ENCODE data around the gene RGS9BP. TPM values are rescaled to one million over a fixed set of nuclear protein-coding genes. Genes with fewer than 3 reads are reported as not detected.

Gene RGS9BP, protein sequence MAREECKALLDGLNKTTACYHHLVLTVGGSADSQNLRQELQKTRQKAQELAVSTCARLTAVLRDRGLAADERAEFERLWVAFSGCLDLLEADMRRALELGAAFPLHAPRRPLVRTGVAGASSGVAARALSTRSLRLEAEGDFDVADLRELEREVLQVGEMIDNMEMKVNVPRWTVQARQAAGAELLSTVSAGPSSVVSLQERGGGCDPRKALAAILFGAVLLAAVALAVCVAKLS
- 0.22 and 0.25 TPM in 2 replicates for total RNA-seq (2012; rRNA removed)

DNA sequence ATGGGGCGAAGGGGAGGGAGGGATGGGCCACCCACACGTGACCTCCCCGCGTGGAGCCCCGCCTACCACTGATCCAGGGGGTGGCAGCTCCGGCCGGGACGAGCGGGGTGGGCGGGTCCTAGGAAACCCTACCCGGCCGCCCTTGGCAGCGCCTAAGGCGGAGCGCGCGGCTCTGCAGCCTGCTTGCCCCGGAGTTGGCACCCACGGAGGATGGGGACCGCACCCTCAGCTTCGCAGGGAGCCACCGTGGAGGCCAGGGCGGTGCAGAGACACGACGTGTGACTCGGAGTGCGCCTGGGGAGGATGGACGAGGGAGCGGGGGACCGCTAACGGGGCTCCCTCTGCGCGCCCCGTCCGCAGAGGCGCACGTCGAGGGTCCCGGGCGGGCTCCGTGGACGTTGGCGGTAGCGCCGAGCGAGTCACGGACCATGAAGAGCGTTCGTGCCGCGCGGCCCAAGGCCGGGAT lies at the start of gene RGS9BP:
RGS9BP (plus strand) TSS at position 129 of the 466 bp plus-strand sequence. CDS start 416 bp downstream, outside the sequence.
- Histone ChIP-seq H3K4me2 (ENCODE audit: low read length) (peak within 1 kb of the TSS; percentile 100), H3K4me1 (ENCODE audit: control insufficient read depth, insufficient read depth, low read length) (peaks cover 24% of the 10 kb centered on the region), H3K36me3 (ENCODE audit: insufficient read depth, low read length) (no peaks in the 10 kb centered on the region), H3K9me3 (replicated peaks; ENCODE audit: low read length) (no peaks in the 10 kb centered on the region), H3K4me3 (ENCODE audit: low read length) (peak within 1 kb of the TSS; percentile 88), H3K27me3 (ENCODE audit: control insufficient read depth, insufficient read depth, low read length) (peaks cover 23% of the 10 kb centered on the region), H3K9ac (ENCODE audit: low read depth, low read length) (peak within 1 kb of the TSS; percentile 83)

DNA sequence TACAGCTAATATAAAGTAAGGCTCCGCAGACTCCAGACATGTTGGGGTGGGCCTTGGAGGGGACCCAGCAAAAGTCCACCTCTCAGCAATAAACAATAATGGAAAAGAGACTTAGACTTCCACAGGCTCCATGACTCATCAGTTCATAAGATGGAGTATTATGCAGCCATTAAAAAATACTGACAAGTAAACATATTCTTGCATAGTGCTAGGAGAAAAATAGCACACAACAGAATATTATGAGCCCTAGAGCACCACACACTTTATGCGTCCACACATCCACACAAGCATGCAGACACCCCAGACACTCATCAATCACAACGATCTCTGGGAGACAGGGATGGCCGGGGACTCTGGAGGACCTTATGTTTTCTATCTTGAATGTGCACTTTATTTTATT lies 48.7 kb upstream of the RGS9BP start:
- no peak overlapping the region for H3K9ac ChIP-seq (ENCODE audit: low read depth, low read length)
- no peaks in the 10 kb centered on the region for H3K27me3 ChIP-seq (ENCODE audit: control insufficient read depth, insufficient read depth, low read length)
- H3K4me3 ChIP-seq (ENCODE audit: low read length): no peak overlapping the region
- H3K4me2 ChIP-seq (ENCODE audit: low read length): no peak overlapping the region
- peaks cover 49% of the 10 kb centered on the region for H3K36me3 ChIP-seq (ENCODE audit: insufficient read depth, low read length)
- H3K4me1 ChIP-seq (ENCODE audit: control insufficient read depth, insufficient read depth, low read length): no peaks in the 10 kb centered on the region
- no peaks in the 10 kb centered on the region for H3K9me3 ChIP-seq (replicated peaks; ENCODE audit: low read length)

DNA sequence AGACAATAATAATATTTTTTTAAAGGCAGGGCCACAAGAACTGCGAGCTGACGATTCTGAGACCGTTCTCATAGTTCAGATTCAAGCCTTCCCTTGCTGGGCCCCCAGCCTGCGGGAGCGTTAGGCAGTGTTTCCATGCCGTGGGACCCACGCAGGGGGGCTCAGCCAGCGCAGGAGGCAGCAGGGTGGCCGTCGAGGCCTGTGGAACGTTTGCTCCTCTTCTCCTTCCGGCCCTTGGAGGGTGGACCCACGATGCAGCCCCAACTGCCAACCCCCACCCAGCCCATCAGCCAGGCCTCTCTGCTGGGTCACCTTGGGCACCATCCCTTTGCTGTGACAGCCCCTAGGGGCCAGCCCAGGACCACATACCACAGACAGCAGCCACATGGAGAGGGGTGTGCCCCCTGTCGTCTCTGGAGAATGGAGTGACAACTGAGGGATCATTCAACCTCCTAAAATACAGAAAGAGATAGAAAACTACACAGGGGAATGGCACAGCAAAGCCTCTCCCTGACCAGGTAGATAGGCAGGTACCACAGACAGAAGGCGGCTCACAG lies 47.9 kb upstream of the RGS9BP start:
- H3K4me3 ChIP-seq (ENCODE audit: low read length): no peak overlapping the region
- no peaks in the 10 kb centered on the region for H3K9me3 ChIP-seq (replicated peaks; ENCODE audit: low read length)
- no peaks in the 10 kb centered on the region for H3K27me3 ChIP-seq (ENCODE audit: control insufficient read depth, insufficient read depth, low read length)
- H3K9ac ChIP-seq (ENCODE audit: low read depth, low read length): no peak overlapping the region
- H3K4me1 ChIP-seq (ENCODE audit: control insufficient read depth, insufficient read depth, low read length): no peaks in the 10 kb centered on the region
- H3K4me2 ChIP-seq (ENCODE audit: low read length): no peak overlapping the region
- H3K36me3 ChIP-seq (ENCODE audit: insufficient read depth, low read length): peaks cover 44% of the 10 kb centered on the region

DNA sequence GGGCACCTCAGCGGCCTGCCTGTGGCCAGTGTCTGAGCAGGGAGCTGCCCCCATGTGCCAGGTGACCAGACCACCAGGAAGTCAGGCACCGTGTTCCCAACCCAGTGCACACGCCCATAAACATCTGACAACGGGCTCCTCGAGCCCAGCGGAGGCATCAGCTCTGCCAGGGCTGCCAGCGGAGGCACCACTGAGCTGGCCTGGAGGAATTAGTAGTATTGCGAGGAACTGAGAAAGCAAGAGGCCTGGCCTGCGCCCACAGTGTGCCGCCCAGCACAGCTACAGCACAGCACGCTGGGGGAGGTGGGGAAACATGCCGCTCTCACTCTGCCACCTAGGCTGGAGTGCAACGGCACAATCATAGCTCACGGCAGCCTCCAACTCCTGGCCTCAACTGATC lies 45.3 kb upstream of the RGS9BP start:
- Histone ChIP-seq H3K4me3 (ENCODE audit: low read length) (no peak overlapping the region), H3K27me3 (ENCODE audit: control insufficient read depth, insufficient read depth, low read length) (no peaks in the 10 kb centered on the region), H3K9ac (ENCODE audit: low read depth, low read length) (no peak overlapping the region), H3K4me1 (ENCODE audit: control insufficient read depth, insufficient read depth, low read length) (no peaks in the 10 kb centered on the region), H3K4me2 (ENCODE audit: low read length) (no peak overlapping the region), H3K9me3 (replicated peaks; ENCODE audit: low read length) (no peaks in the 10 kb centered on the region), H3K36me3 (ENCODE audit: insufficient read depth, low read length) (peaks cover 39% of the 10 kb centered on the region)

DNA sequence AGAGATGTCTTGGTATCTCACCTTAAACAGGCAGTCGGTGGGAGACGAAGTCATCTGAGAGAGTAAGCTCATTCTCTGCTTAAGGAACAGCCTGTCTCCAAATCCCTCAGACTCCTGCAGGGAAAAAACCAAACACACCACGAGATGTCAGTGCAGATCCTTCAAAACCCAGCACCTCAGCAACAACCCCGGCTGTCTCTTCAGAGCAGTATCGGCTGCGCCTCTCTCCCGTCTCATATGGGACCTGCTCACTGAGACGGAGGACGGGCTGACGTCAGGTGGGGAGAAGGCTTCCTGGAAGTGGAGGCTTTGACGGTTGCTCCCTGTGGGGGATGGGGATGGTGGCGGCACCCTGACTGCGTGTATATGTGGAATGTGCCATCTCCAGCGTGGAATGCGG lies 44.3 kb upstream of the RGS9BP start:
- Histone ChIP-seq H3K4me3 (ENCODE audit: low read length) (no peak overlapping the region), H3K4me2 (ENCODE audit: low read length) (no peak overlapping the region), H3K27me3 (ENCODE audit: control insufficient read depth, insufficient read depth, low read length) (no peaks in the 10 kb centered on the region), H3K9ac (ENCODE audit: low read depth, low read length) (no peak overlapping the region), H3K36me3 (ENCODE audit: insufficient read depth, low read length) (peaks cover 39% of the 10 kb centered on the region), H3K9me3 (replicated peaks; ENCODE audit: low read length) (no peaks in the 10 kb centered on the region), H3K4me1 (ENCODE audit: control insufficient read depth, insufficient read depth, low read length) (no peaks in the 10 kb centered on the region)

DNA sequence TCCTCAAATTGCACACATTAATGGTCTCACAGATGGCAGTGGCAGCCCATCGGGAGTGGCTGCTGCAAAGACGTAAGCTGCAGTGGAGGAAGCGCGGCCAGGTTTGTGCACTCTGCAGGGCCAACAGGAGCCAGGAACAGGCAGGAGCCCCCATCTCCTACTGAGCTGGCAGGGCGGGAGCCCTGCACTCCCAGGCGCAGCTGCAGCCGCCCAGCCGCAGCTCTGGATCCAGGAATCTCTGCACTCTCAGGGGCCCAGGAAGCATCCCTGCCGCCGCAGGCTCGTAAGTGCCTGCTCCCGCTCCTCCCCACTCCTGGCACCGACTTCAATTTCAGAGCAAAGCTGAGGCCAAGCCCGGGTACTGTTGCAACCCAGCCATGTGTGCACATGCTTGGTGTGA lies 38.2 kb upstream of the RGS9BP start:
- no peak overlapping the region for H3K4me2 ChIP-seq (ENCODE audit: low read length)
- H3K4me1 ChIP-seq (ENCODE audit: control insufficient read depth, insufficient read depth, low read length): no peaks in the 10 kb centered on the region
- no peak overlapping the region for H3K9ac ChIP-seq (ENCODE audit: low read depth, low read length)
- H3K4me3 ChIP-seq (ENCODE audit: low read length): no peak overlapping the region
- H3K9me3 ChIP-seq (replicated peaks; ENCODE audit: low read length): no peaks in the 10 kb centered on the region
- no peaks in the 10 kb centered on the region for H3K27me3 ChIP-seq (ENCODE audit: control insufficient read depth, insufficient read depth, low read length)
- peaks cover 52% of the 10 kb centered on the region for H3K36me3 ChIP-seq (ENCODE audit: insufficient read depth, low read length)

DNA sequence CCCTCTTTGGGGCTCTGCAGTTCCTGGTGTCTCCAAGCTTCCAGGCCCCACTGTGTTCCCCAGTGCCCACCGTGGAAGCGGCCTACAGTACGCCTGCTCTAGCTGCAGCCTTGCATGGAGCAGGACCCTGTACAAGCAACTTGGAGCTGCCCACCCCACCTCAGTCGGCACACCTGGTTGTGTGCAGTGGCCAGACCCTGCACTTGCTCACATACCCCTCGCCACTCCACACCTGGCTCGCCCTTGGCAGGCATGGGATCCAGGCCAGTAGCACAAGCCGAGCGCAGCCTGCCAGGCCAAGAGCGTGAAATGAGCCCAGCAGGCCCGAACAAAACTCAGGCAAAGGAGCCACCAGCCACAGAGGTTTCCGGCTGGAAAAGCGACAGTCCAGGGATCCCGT lies 37.0 kb upstream of the RGS9BP start:
- Histone ChIP-seq H3K27me3 (ENCODE audit: control insufficient read depth, insufficient read depth, low read length) (no peaks in the 10 kb centered on the region), H3K9me3 (replicated peaks; ENCODE audit: low read length) (no peaks in the 10 kb centered on the region), H3K4me2 (ENCODE audit: low read length) (no peak overlapping the region), H3K4me1 (ENCODE audit: control insufficient read depth, insufficient read depth, low read length) (no peaks in the 10 kb centered on the region), H3K36me3 (ENCODE audit: insufficient read depth, low read length) (peaks cover 56% of the 10 kb centered on the region), H3K4me3 (ENCODE audit: low read length) (no peak overlapping the region), H3K9ac (ENCODE audit: low read depth, low read length) (no peak overlapping the region)

DNA sequence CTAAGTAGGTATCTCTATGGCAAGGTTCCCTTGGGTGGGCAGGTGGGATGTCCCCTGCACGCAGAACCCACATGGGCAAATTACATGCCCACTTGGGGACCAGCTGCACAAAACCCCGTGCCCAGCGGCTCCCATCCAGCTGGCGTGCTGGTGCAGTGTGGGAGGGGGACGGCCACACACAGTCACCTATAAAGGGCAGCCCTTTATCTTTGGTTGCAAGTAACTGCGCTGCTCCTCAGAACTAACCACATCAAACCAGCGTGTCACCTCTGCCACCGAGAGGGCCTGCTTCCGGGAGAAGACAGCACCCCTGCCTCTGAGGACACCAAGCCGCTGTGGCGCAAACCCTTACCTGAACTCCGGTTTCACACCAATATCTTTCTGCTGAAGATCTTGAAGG lies 32.9 kb upstream of the RGS9BP start:
- Histone ChIP-seq H3K4me2 (ENCODE audit: low read length) (no peak overlapping the region), H3K4me3 (ENCODE audit: low read length) (no peak overlapping the region), H3K4me1 (ENCODE audit: control insufficient read depth, insufficient read depth, low read length) (no peaks in the 10 kb centered on the region), H3K9me3 (replicated peaks; ENCODE audit: low read length) (no peaks in the 10 kb centered on the region), H3K27me3 (ENCODE audit: control insufficient read depth, insufficient read depth, low read length) (no peaks in the 10 kb centered on the region), H3K9ac (ENCODE audit: low read depth, low read length) (no peak overlapping the region), H3K36me3 (ENCODE audit: insufficient read depth, low read length) (peaks cover 66% of the 10 kb centered on the region)

DNA sequence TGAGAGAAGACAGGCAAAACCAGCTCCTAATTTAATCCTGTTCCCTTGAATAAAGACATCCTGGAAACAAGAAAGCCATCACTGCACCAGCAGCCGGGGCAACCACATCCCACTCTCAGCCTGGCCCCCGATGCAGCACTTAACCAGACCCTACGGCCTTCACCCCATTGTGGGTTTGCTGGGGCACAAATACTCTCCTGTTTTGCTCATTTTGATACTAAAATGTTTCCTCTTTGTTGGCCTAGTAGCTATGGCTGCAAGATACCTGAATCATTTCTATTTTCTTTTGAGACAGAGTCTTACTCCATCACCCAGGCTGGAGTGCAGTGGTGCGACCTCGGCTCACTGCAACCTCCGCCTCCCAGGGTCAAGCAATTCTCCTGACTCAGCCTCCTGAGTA lies 29.1 kb upstream of the RGS9BP start:
- H3K4me1 ChIP-seq (ENCODE audit: control insufficient read depth, insufficient read depth, low read length): no peaks in the 10 kb centered on the region
- no peak overlapping the region for H3K4me2 ChIP-seq (ENCODE audit: low read length)
- no peaks in the 10 kb centered on the region for H3K27me3 ChIP-seq (ENCODE audit: control insufficient read depth, insufficient read depth, low read length)
- no peak overlapping the region for H3K4me3 ChIP-seq (ENCODE audit: low read length)
- H3K9ac ChIP-seq (ENCODE audit: low read depth, low read length): no peak overlapping the region
- no peaks in the 10 kb centered on the region for H3K9me3 ChIP-seq (replicated peaks; ENCODE audit: low read length)
- peaks cover 45% of the 10 kb centered on the region for H3K36me3 ChIP-seq (ENCODE audit: insufficient read depth, low read length)

DNA sequence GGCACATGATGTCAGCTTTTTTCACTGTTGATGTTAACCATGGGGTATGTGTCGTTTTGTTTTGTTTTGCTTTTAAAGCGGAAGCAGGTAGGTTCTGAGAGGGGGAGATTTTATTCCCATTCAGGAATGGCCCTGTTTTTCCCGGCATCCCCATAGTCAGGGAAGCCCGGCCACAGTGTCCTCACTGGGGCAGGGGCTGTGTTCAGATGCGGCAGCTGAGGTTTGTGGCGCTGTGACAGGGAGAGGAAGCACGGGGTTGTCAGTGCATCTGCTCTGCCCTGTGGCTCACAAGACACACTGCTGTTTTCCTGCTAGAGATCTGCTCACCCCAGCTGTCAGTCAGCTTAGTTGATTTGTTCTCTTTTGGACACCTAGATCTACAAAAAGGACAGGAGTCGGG lies 28.3 kb upstream of the RGS9BP start:
- no peaks in the 10 kb centered on the region for H3K9me3 ChIP-seq (replicated peaks; ENCODE audit: low read length)
- no peaks in the 10 kb centered on the region for H3K4me1 ChIP-seq (ENCODE audit: control insufficient read depth, insufficient read depth, low read length)
- peaks cover 38% of the 10 kb centered on the region for H3K36me3 ChIP-seq (ENCODE audit: insufficient read depth, low read length)
- no peaks in the 10 kb centered on the region for H3K27me3 ChIP-seq (ENCODE audit: control insufficient read depth, insufficient read depth, low read length)
- H3K9ac ChIP-seq (ENCODE audit: low read depth, low read length): no peak overlapping the region
- H3K4me2 ChIP-seq (ENCODE audit: low read length): no peak overlapping the region
- no peak overlapping the region for H3K4me3 ChIP-seq (ENCODE audit: low read length)

DNA sequence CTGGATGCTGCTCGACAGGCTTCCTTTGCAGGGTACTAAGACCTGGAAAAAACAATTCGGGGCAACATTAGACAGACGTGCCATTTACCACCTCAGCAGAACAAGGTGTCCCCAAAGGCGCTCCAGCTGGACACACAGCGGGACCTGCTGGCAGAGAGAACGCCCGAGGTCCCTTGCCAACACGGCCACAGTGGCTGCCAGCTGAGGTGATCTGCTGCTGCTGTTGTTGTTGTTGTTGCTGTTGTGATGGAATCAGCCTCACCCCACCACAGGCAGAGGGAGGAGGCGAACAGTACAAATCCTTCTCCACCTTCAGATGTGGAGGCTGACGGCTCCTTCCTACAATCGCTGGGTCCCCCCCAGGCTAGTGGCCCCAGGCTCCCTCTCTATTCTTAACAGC lies 25.9 kb upstream of the RGS9BP start:
- Histone ChIP-seq H3K9ac (ENCODE audit: low read depth, low read length) (no peak overlapping the region), H3K4me1 (ENCODE audit: control insufficient read depth, insufficient read depth, low read length) (no peaks in the 10 kb centered on the region), H3K4me2 (ENCODE audit: low read length) (no peak overlapping the region), H3K4me3 (ENCODE audit: low read length) (no peak overlapping the region), H3K36me3 (ENCODE audit: insufficient read depth, low read length) (peaks cover 28% of the 10 kb centered on the region), H3K27me3 (ENCODE audit: control insufficient read depth, insufficient read depth, low read length) (no peaks in the 10 kb centered on the region), H3K9me3 (replicated peaks; ENCODE audit: low read length) (no peaks in the 10 kb centered on the region)

DNA sequence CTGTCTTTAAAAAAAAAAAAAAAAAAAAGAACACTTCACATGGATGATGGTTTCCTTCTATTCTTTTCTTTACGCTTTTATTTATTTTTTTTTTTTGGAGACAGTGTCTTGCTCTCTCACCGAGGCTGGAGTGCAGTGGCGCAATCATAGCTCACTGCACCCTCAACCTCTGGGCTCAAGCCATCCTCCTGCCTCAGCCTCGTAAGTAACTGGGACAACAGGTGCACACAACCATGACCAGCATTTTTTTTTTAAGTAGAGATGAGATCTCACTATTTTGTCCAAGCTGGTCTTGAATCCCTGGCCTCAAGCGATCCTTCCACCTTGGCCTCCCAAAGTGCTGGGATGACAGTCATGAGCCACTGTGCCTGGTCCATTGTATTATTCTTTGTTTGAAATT lies 25.0 kb upstream of the RGS9BP start:
- H3K36me3 ChIP-seq (ENCODE audit: insufficient read depth, low read length): peaks cover 35% of the 10 kb centered on the region
- no peaks in the 10 kb centered on the region for H3K9me3 ChIP-seq (replicated peaks; ENCODE audit: low read length)
- no peak overlapping the region for H3K4me3 ChIP-seq (ENCODE audit: low read length)
- H3K4me1 ChIP-seq (ENCODE audit: control insufficient read depth, insufficient read depth, low read length): no peaks in the 10 kb centered on the region
- H3K27me3 ChIP-seq (ENCODE audit: control insufficient read depth, insufficient read depth, low read length): no peaks in the 10 kb centered on the region
- H3K4me2 ChIP-seq (ENCODE audit: low read length): no peak overlapping the region
- no peak overlapping the region for H3K9ac ChIP-seq (ENCODE audit: low read depth, low read length)
